Right renal pelvis (tissue), 4 donors: ENCODE data around the gene ASB18. TPM values are rescaled to one million over a fixed set of nuclear protein-coding genes. Genes with fewer than 3 reads are reported as not detected.
A peak's percentile ranks its signal among the peaks of the same experiment; 100 is the strongest.
"Not testable (repeated sequence)": the region's sequence is repeated elsewhere in the genome, so short reads cannot be mapped to it uniquely, and the experiment has no call there.

ENCODE experiments used
- DNase-seq, 4 donors: peaks; one replicate each; pipeline ENCODE4 v3.0.0-alpha.2; 2013; ENCODE audit warnings: low read depth in 4 of 4, low spot score in 3 of 4, missing footprints in 1 of 4
- polyA plus RNA-seq, 4 donors: library from polyadenylated mRNA; unstranded; fragments of 120-200 nt; gene quantifications; one replicate each; pipeline ENCODE4 v1.2.1, GENCODE V29; 2013; ENCODE audit not compliant: insufficient read length in 4 of 4

ASB18 gene, protein sequence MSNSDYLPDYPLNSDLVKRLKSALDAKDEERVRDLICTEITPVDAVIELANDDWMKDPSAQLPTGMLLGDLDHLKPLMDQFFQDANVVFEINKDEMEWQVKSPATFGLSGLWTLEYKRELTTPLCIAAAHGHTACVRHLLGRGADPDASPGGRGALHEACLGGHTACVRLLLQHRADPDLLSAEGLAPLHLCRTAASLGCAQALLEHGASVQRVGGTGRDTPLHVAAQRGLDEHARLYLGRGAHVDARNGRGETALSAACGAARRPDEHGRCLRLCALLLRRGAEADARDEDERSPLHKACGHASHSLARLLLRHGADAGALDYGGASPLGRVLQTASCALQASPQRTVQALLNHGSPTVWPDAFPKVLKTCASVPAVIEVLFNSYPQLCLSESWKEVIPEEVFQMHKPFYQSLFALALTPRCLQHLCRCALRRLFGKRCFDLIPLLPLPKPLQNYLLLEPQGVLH
- under 1 TPM in 1 of 4 donors, not detected in 3; 0.06 TPM for polyA plus RNA-seq

DNA sequence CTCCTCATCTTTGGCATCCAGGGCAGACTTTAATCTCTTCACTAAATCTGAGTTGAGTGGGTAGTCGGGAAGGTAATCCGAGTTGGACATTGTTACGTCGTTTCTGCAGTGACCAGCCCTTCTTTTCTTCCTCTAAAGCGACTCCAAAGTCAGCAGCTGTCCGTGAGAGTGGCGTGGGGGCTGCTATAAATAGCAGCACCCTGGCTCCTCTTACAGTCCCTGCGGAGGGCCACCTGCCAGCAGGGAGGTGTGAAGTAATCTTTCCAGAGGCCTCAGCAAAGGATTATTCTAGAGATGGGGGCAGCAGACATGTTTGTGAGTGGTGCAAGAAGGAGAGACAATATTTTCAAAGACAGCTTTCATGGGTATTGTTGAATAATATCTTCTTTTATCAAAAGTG, at the start of gene ASB18:
TSS of gene ASB18 (minus strand) at position 151 of the 400 bp plus-strand sequence. CDS start at position 90, 61 bp downstream.
- DNase-seq, result no peak

DNA sequence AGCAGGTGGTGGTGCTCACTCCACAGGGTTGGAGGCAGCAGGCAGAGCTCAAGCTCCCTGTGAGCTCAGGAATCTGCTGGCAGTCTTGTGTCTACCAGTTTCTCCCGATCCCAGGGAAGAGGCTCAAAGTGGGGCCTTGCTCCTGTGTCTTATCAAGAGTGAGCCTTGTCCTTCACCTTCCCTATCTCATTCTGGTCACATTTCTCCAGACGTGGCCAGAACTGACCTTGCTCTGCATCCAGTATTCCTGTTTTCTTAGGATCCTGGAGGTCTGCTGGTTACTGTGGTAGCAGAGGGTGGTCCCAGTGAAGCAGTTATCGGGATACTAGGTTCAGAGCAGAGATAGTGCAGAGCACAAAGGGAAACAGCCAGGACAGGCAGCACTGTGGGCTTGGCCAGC, 47.1 kb upstream of the ASB18 start:
- no peak for DNase-seq

DNA sequence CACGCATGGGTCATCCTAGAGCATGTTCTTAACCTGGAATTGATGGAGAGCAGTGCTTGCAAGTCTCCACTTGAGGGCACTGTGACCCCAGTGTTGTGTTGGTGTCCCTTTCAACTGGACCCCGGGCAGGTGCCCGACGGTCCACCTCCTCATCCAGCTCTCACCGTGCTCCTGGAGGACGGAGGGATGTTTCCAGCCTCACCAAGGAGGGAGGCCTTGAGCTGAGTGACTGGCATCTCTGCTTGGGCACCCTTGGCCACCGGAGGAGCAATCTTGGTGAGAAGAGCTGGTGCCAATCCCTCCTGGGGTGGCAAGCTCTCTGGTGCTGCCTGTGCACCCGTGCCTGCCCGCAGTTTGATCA, 45.4 kb upstream of the ASB18 start:
- DNase-seq, result peak in 3 of 4 donors; percentile 8 to 12 (median 10)

DNA sequence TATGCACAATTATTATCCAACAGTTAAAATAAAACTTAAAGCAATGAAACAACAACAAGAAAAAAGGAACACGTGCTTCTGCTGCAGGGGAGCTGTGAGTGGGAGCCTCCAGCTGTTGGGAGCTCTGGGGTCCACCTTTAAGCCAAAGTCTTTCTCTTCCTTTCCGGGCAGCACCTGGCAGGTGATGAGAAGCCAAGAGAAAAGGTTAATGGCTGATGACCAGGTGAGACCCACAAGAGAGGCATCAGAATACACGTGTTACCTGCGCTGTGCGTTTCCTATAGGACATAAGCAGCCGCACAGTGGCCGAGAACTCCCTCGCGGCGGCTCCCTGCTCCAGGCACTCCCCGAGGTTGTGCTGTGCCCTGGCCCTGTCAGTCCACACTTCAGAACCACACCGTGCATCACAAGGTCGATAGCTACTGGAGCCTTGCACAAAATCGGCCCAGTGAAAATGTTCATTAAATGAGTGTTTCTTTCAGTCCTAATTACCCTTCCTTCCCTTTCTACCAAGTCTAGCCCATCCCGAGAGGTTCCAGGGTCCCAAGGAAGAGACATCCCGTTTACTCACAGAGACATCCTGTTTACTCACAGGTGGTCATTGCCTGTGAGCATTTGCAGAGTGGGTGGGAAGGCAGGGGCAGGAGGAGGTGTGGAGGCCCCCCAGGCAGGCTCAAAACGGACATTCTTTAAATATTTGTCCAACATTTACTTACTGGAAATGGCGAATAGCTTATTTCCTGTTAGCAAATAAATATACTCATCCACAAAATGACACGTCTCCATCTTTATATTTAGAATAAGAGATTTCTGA, 44.9 kb upstream of the ASB18 start:
- DNase-seq, result no peak

DNA sequence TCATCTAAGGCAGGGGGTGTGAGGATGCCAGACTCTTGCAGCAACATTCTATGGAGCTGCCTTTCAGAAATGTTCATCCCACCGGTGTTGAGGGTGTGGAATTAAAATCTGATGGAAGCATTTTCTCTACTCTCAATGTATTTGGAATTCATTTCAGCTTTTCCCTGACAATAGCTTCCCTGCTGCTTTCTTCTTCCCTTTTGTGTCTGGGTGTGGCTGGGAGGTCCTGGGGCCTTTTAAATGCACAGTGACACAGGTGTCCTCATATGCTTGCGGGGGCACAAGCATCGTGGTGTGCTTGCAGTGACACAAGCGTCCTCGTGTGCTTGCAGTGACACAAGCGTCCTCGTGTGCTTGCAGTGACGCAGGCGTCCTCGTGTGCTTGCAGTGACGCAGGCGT, 43.4 kb upstream of the ASB18 start:
- no peak for DNase-seq

DNA sequence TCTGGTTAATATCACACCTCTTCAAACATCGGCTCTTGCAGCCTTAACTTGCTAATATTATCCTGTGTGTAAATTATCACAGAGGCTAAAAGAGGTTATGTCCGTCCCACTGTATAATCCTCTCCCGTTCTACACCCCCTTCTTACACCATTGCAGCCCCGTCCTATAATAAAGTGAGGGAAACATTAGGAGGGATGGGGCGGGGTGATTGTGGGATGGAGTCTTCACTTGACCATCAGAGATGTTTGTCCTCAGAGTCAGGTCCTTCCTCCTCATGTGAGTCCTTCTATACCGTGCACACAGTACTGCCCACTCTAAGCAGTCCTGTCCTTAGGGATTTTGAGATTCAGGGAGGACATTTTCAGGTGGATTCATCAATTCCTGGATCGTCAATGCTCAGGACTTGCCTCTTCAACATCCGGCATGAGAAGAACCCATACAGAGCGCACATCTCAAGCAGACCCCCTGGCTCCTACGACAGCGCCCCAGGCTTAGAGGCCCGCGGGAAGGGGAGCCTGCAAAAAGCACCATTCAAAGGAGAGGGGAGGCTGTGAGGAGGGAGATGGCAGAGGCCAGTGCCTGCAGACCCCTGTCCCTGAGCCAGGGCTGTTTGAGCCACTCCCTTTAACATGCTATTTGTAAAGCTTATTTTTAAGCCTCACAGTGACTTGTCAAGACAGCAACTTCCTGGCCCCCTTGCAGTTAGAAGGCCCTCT, 42.8 kb upstream of the ASB18 start:
- DNase-seq, result no peak

DNA sequence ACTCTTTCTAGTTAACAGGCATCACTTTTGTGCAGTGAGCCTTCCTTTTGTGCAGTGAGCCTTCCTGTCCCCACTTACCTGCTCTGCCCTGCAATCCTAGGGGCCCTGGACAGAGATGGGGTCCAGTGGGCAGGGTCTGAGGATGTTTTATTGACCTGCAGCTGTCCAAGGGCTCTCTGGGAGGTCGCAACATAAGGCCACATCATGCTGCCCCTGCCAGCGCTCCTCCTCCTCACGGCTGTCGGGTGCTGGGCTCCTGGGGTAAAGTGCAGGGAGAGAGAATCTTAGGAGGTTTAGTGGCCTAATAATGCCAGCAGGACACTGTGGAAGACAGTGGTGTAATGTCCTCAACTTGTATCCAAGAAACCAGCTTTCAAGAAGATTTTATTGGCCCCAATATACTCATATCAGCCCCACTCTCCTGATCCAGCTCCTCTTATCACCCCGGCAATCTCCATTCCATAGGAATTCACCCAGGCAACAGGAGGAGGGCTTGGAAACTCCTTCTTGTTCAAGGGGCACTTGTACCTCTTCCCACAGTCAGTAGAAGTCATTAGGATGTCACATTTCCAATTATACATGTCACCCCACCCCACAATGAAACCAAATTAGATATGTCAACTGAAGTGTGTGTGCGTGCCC, 41.9 kb upstream of the ASB18 start:
- DNase-seq, result no peak

DNA sequence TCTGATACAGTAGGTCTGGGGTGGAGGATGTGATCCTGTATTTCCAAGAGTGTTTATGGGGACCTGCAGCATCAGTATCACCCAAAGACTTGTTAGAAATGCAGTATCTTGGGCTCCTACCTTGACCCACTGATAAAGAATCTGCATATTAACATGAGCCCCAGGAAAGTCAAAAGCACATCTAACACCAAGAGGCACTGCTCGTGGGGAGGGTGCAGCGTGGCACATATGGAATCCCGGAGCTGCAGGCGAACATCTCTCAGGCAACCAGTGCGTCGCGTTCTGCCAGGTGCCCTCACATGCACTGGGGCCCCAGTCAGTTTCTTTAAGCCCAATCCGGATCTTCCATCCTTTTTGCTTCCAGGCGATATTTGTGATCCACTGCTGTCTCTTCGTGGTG, 41.3 kb upstream of the ASB18 start:
- no peak for DNase-seq

DNA sequence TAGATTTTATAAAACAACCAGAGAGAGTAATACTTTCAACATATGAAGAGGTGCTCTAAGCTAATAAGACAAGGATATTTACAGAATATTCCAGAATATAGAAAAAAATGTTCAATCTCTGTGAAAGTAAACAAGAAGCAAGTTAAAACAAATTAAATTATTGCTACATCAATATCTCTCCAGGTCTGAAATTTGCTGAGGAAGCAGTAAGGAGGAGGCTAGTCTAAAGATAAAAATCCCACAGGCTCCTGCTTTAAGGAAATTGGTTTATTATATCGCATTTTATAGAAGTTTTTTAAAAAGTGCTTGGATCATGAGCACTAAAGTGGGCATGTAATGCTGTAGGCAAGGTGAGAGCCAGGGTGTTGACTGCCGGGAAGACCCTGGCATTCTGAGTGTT, 39.7 kb upstream of the ASB18 start:
- no peak for DNase-seq

DNA sequence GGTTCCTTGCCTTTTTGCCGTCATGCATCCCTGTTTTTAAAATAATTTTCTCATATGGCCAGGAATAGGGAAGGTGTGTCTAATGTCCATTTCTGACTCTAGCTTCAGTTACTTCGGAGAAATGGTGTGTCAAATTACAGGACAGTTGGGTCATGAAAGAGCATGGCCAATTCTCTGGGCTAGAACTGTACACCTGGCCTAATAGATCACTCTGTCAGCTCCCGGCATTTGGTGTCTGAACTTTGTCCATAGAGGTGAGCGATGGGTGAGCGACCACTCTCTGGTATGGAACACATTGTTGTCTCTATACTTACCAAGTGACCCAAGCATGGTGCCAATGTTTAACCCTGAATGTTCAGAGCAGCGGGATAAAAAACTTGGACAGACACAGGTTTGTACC, 38.3 kb upstream of the ASB18 start:
- peak in 1 of 4 donors; percentile 2 for DNase-seq

DNA sequence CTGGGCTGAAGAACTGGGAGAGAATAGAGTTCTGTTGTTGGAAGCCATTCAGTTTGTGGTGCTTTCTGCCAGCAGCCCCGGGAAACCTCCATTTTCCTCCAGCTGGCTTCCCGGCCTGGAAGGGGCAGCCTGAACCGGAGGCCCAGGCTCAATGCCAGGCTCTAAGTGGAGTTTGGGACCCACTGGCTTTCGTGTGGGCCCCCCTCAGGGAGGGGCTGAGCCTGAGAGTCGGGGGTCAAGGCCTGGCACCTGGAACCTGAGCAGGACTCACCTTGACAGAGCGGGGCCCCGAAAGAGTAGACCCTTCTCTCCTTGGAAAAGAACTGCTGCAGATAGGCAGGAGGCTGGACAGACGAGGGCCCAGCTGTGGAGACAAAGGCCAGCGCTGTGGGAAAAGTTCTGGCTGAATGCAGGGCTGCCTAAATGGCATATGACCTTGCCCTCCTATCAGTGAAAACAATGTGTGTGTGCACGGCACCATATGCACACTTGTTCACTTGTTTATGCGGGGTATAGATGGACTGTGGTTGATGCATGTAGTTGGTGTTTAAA, 34.8 kb upstream of the ASB18 start:
- no peak for DNase-seq

DNA sequence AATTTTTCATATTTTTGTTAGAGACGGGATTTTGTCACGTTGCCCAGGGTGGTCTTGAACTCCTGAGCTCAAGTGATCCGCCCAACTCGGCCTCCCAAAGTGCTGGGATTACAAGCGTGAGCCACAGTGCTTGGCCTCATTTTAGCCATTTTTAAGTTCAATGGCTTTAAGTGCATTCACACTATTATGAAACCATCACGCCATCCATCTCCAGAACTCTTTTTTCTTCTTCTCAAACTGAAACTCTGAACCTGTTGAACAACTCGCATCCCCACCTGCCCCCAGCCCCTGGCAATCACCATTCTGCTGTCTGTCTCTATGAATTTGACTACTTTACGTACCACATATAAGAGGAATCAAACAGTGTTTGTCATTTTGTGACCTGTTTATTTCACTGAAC, 31.3 kb upstream of the ASB18 start:
- DNase-seq, result no peak

DNA sequence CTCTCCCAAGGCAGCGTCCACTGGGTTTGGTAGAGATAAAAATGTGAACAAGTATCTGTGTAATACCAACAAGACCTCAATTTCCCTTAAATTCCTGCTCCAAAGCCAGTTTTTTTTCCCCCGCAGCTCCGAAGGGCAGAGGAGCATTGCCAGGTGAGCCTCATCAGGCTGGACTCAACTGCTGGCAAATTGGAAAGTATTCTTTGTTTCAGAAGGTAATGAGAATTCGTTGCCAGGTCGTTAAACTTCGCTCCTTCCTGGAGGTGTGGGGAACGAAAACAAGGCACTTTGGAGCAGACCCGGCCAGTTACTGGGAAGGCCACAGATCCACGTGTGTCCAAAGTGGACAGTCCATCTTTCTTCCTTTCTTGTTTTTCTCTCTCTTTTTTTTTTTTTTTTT, 30.4 kb upstream of the ASB18 start:
- DNase-seq, result no peak

DNA sequence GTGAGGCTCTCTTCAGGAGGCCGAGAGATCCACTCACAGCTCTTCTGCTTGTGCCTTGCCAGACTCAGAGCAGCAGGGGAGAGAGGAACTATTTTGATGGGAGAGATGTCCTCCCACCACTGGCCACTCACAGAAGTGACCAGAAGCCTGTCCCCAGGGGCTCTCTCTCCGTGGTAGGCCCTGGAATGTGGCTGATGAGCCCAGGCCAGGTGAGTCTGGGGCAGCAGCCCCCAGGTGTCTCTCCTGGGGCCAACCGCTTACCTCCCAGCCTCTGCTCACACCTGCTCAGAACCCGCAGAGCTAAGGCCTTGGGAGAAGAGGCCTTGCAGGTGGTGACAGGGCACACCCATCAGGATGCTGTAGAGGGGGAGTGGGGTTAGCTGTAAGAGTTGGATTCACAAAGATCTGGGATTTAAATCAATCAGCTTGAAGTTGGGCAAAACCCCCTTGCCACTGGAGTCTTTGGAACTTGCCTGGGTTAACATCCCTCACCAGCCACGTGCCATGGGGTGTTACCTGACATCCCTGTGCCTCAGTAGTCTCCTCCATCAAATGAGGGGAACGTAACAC, 29.1 kb upstream of the ASB18 start:
- DNase-seq, result no peak

DNA sequence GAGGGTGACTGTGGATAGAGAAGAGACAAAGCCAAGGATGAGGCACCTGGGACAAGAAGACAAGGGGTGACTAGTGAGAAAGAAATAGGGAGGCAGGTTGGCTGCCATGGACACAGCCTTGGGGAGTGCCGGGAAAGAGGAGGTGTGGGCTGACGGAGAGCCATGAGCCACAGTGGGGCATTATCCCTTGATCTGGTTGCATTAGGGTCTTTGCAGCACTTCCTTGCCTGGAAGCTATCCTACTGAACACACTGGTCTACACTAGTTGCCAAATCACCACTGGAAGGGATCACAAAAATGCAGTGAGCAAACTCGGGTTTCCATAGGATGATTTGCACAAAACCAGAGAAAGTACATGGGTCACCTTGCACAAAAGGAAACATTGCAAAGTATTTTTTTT, 27.7 kb upstream of the ASB18 start:
- DNase-seq, result no peak

DNA sequence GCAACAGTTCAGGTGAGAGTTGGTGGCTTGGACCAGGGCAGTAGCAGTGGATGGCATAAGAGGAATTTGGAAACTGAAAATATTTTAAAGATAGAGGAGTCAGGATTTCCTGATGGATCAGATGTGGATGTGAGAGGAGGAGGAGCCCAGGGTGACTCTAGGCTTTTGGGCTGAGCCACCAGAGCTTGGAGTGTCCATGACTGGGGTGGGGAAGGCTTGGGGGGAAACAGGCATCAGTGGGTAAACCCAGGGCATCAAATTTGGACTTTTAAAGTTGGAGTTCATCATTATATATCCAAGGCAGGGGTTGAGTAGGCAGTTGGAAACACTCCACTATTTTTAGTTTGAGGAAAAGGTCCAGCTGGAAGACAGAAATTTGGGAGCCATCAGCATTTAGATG, 27.3 kb upstream of the ASB18 start:
- no peak for DNase-seq

DNA sequence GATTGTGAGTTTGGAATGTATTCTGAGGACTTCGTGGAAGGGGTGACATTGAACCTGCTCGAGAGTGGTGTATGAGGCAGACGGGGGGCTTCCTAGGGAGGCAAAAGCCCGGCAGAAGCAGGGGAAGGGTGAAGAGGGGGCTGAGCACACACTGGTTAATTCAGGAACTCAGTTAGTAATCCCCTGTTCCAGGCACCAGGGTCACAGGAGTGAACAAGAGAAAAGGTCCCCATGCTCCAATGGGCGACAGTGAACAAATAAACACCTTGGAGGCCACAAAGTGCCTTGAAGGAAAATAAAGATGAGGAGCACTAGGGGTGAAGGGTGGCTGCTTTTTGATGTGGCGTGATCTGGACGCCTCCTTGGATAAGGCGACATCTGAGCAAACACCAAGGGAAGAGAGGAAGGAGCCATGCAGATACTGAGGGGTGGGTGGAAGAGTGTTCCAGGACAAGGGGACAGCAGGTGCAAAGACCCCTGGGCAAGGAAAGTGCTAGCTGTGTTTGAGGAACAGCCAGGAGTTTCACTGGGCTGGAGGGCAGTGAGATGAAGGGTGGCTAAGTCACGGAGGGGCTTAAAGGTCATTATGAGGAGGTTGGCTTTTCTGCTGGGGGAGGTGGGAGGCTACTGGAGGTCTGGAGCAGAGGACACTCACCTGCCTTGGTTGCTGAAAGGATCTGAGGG, 26.7 kb upstream of the ASB18 start:
- DNase-seq, result no peak

DNA sequence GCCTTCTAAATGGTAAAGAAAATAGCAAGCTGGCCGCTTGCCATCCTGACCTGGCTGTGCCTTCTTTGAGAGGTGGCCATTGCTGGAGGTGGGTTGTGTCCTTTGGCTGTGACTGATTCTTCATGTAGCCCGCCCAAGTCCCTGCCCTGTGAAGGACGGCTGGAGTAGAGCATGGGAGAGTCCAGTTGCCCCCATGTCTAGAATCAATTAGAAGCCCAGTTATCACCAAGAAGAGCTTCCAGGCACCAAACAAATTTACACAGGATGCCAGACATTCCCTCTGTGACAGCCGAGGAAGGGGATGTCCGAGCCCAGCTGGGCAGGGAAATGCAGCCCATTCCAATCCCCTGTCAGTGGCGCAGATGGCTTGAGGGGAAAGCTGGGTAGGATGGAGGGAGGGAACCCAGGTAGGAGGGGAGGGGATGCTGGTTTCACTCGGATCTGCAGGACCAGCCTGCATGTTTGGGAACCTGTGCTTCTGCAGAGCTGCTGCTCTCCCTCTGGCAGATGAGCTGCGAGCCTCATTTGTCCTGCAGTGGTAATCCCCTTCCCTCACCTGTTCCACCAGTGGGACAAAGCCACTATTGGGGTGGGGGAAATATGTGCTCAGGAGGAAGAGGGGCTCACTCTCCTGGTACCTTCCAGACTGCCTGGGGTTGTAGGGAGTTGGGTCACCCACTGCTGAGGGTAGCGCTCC, 25.7 kb upstream of the ASB18 start:
- no peak for DNase-seq

DNA sequence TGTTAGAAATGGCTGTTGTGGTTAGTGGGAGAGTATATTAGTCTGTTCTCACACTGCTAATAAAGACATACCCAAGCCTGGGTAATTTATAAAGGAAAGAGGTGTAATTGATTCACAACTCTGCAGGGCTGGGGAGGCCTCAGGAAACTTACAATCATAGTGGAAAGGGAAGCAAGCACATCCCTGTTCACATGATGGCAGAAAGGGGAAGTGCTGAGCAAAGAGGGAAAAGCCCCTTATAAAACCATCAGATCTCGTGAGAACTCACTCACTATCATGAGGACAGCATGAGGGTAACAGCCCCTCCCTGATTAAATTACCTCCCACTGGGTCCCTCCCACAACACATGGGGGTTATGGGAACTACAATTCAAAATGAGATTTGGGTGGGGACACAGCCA, 24.2 kb upstream of the ASB18 start:
- DNase-seq, result not testable (repeated sequence)
